MM.1S (cell line): ENCODE data around the gene FKBP1A.

Experiments used
- CTCF ChIP-seq: fragments of 300-600 bp; sonication (generic); IDR thresholded peaks from 2 replicates; pipeline ENCODE4 v1.5.1; 2016; ENCODE audit warnings: antibody characterized with exemption, low read length, mixed read lengths
- EZH2 ChIP-seq: fragments of 300-600 bp; sonication (generic); optimal IDR thresholded peaks from 2 replicates; pipeline ENCODE3; 2017; ENCODE audit warnings: low read depth, mild to moderate bottlenecking, antibody characterized with exemption, low read length, mixed read lengths

- TF ChIP-seq CTCF = no peak
- TF ChIP-seq EZH2 = no peak
Measured at GRCh38 chr20:1402149-1402548, 9.3 kb upstream of the FKBP1A start.
